GM23248 (cell line): Measurements from ENCODE around the gene SIT1. TPM values are rescaled to one million over a fixed set of nuclear protein-coding genes. Genes with fewer than 3 reads are reported as not detected.
"Not testable (repeated sequence)": the region's sequence is repeated elsewhere in the genome, so short reads cannot be mapped to it uniquely, and the experiment has no call there.

Experiments
- DNase-seq: peaks from one replicate; pipeline ENCODE4 v3.0.0-alpha.2; 2015
- H2AFZ ChIP-seq: fragments of 200-600 bp; sonication (generic); 2 replicates; pipeline ENCODE4 v1.6.1; 2016; ENCODE audit warnings: antibody characterized with exemption
- H3F3A ChIP-seq: fragments of 200-600 bp; sonication (generic); 2 replicates; pipeline ENCODE4 v1.6.1; 2016; ENCODE audit warnings: mild to moderate bottlenecking, antibody characterized with exemption, mixed run types; ENCODE audit not compliant: insufficient read depth
- H3K27ac ChIP-seq: fragments of 200-600 bp; sonication (generic); 2 replicates; pipeline ENCODE4 v1.5.1; 2016; ENCODE audit warnings: mild to moderate bottlenecking
- H3K27me3 ChIP-seq: fragments of 200-600 bp; sonication (generic); replicated peaks from 2 replicates; pipeline ENCODE4 v1.6.1; 2016; ENCODE audit warnings: mild to moderate bottlenecking; ENCODE audit not compliant: insufficient read depth
- H3K36me3 ChIP-seq: fragments of 200-600 bp; sonication (generic); 2 replicates; pipeline ENCODE4 v1.6.1; 2016; ENCODE audit warnings: low read depth, mild to moderate bottlenecking
- H3K4me1 ChIP-seq: fragments of 200-600 bp; sonication (generic); 2 replicates; pipeline ENCODE4 v1.6.1; 2016; ENCODE audit warnings: mild to moderate bottlenecking; ENCODE audit not compliant: insufficient read depth
- H3K4me2 ChIP-seq: fragments of 200-600 bp; sonication (generic); one replicate; pipeline ENCODE4 v1.6.1; 2016; ENCODE audit warnings: mild to moderate bottlenecking; ENCODE audit not compliant: unreplicated experiment
- H3K4me3 ChIP-seq: fragments of 200-600 bp; sonication (generic); 2 replicates; pipeline ENCODE4 v1.5.1; 2016; ENCODE audit warnings: mild to moderate bottlenecking
- H3K79me2 ChIP-seq: fragments of 200-600 bp; sonication (generic); 2 replicates; pipeline ENCODE4 v1.6.1; 2016; ENCODE audit warnings: mild to moderate bottlenecking; ENCODE audit not compliant: insufficient read depth
- H3K9ac ChIP-seq: fragments of 200-600 bp; sonication (generic); 2 replicates; pipeline ENCODE4 v1.6.1; 2016; ENCODE audit warnings: mild to moderate bottlenecking
- H3K9me2 ChIP-seq: fragments of 200-600 bp; sonication (generic); 2 replicates; pipeline ENCODE4 v1.6.1; 2016; ENCODE audit warnings: mixed run types, mild to moderate bottlenecking, moderate library complexity; ENCODE audit not compliant: insufficient read depth
- H3K9me3 ChIP-seq: fragments of 200-600 bp; sonication (generic); one replicate; pipeline ENCODE4 v1.6.1; 2017; ENCODE audit warnings: low read depth
- H4K20me1 ChIP-seq: fragments of 200-600 bp; sonication (generic); 2 replicates; pipeline ENCODE4 v1.6.0; 2016; ENCODE audit not compliant: insufficient read depth
- EZH2 ChIP-seq: fragments of 200-600 bp; sonication (generic); IDR thresholded peaks from 2 replicates; pipeline ENCODE4 v1.6.1; 2018; ENCODE audit warnings: antibody characterized with exemption, mild to moderate bottlenecking; ENCODE audit not compliant: insufficient read depth, poor library complexity, severe bottlenecking
- EZH2phosphoT487 ChIP-seq: fragments of 200-600 bp; sonication (generic); IDR thresholded peaks from 2 replicates; pipeline ENCODE4 v1.6.1; 2018; ENCODE audit warnings: antibody characterized with exemption, moderate library complexity, mild to moderate bottlenecking, low read depth; ENCODE audit not compliant: insufficient read depth
- WGBS, 2 experiments: methylation state at CpG; one replicate each; pipeline ENCODE4 v1.1.6; 2015 to 2017; ENCODE audit warnings: low lambda C conversion rate in 2 of 2, low coverage in 1 of 2; ENCODE audit errors: missing lambda C conversion rate in 2 of 2; 5-methylcytosine and 5-hydroxymethylcytosine counted together
- in situ Hi-C: fragments of 300-500 bp; cut with MboI; formaldehyde crosslinking; loops from 2 replicates; pipeline ENCODE4 v1.15.0; 2020
- polyA plus RNA-seq: library from polyadenylated mRNA; unstranded; fragments of >200 nt; fragmentation: Nextera tagmentation; extraction: Ambion mirVana; gene quantifications from 2 replicates; pipeline ENCODE4 v1.2.1, GENCODE V29; 2016
- total RNA-seq: library from RNA; depleted of rRNA; stranded (reverse); fragments of >200 nt; shearing (Covaris generic); gene quantifications from 2 replicates; pipeline ENCODE4 v1.2.3, GENCODE V29; 2014

Gene SIT1
- total and polyA plus RNA-seq, 2 experiments from 2014 or later, result not detected

DNA sequence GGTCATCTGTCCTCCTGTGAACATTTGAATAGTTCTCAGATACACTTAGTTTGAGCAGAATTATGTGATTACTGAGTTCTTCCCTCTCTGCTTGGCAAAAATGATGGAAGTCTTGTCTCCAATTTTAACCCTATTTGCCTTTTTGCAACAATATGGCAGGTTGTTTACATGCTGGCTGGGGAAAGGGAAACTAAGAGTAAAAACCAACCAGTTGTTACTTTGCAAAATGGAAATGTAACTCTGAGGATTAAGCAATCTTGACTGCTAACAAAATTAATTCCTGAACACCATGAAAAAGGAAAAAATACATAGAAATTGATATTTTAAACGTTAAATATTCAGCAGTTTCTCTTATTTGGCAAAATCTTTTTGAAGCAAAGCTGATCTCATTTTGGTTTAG is 11.1 kb downstream of the SIT1 start:
- no peak for DNase-seq
- Histone ChIP-seq H3K36me3 (no peaks in the 10 kb centered on the region), H3F3A (peaks cover 10% of the 10 kb centered on the region), H3K4me3 (no peak overlapping the region), H4K20me1 (no peaks in the 10 kb centered on the region), H3K9me2 (no peaks in the 10 kb centered on the region), H3K9me3 (no peaks in the 10 kb centered on the region), H2AFZ (no peak overlapping the region), H3K4me1 (peaks cover 21% of the 10 kb centered on the region), H3K27me3 (no peaks in the 10 kb centered on the region), H3K4me2 (no peak overlapping the region), H3K27ac (no peak overlapping the region), H3K9ac (no peak overlapping the region), H3K79me2 (no peaks in the 10 kb centered on the region)
- TF ChIP-seq EZH2phosphoT487, result no peak
- TF ChIP-seq EZH2, result no peak
- in situ Hi-C loops, result no loop called here
- WGBS, 2 experiments, result 84 to 97% methylated on average over 1 of the region's 1 CpG

DNA sequence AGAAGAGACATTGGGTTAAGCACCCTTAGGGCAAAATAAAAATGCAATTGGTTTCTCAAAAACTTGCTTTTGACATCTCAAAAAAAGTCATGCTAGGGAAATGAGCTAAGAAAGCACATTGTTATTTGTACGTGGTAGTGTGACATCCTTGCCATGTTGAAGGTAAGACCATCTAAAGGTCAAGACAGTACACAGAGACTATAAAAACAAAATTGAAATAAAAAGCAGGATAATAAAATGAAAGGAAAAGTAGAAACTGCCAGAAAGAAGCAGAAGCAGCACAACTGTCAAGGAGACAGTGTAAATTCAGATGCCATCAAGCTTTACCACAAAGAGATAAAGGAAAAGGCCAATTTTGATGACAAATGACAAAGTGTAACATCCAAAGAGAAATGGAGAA is 11.5 kb downstream of the SIT1 start:
- H3K9ac ChIP-seq, H2AFZ ChIP-seq, H3K79me2 ChIP-seq, in situ Hi-C loops, H3K4me3 ChIP-seq, H3K27me3 ChIP-seq, DNase-seq, H4K20me1 ChIP-seq, H3F3A ChIP-seq, H3K9me2 ChIP-seq, H3K27ac ChIP-seq, H3K4me2 ChIP-seq, H3K36me3 ChIP-seq, H3K9me3 ChIP-seq: not testable (repeated sequence)
- WGBS, 2 experiments, result 55 to 74% methylated on average over 1 of the region's 1 CpG
- H3K4me1 ChIP-seq, result peaks cover 18% of the 10 kb centered on the region

DNA sequence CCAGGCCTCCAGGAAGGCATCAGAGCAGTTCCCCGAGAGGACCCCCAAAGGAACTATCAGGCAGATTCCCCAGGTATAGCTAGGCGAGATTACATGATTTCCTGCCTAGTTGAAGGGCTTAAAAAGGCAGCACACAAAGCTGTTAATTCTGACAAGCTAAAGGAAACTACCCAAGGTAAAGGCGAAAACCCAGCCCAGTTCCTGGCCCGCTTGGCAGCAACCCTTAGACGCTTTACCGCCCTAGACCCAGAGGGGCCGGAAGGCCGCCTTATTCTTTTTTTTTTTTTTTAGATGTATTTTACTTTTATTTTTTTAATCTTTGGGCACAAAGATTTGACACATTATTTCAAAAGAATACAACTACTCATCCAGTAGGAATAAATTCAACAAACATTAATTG is 12.0 kb downstream of the SIT1 start:
- H3K9me2 ChIP-seq, H3K27me3 ChIP-seq, H3F3A ChIP-seq, H4K20me1 ChIP-seq, DNase-seq, H3K27ac ChIP-seq, H3K4me3 ChIP-seq, H3K4me2 ChIP-seq, H3K9me3 ChIP-seq, H3K79me2 ChIP-seq, H2AFZ ChIP-seq, H3K9ac ChIP-seq, in situ Hi-C loops, H3K36me3 ChIP-seq: not testable (repeated sequence)
- peaks cover 13% of the 10 kb centered on the region for H3K4me1 ChIP-seq
- WGBS, 2 experiments, result 85 to 92% methylated on average over 7 to 8 of the region's 8 CpGs

DNA sequence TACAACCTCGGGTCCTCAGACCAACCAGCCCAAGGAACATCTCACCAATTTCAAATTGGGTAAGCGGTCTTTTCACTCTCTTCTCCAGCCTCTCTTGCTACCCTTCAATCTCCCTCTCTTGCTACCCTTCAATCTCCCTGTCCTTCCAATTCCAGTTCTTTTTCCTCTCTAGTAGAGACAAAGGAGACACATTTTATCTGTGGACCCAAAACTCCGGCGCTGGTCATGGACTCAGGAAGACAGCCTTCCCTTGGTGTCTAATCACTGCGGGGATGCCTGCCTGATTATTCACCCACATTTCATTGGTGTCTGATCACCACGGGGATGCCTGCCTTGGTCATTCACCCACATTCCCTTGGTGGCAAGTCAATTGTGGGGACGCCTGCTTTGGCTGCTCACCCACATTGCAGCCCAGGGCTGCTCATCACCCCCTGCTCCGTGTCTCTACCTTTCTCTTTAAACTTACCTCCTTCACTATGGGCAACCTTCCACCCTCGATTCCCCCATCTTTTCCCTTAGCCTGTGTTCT is 13.2 kb downstream of the SIT1 start:
- H3K4me3 ChIP-seq, H3F3A ChIP-seq, H3K79me2 ChIP-seq, in situ Hi-C loops, H3K27ac ChIP-seq, H3K27me3 ChIP-seq, H3K9ac ChIP-seq, H4K20me1 ChIP-seq, H3K9me3 ChIP-seq, H3K36me3 ChIP-seq, H2AFZ ChIP-seq, H3K9me2 ChIP-seq, H3K4me2 ChIP-seq: not testable (repeated sequence)
- 57 to 62% methylated on average over 9 of the region's 9 CpGs for WGBS, 2 experiments
- H3K4me1 ChIP-seq, result peaks cover 11% of the 10 kb centered on the region
- peak; percentile 37 for DNase-seq

DNA sequence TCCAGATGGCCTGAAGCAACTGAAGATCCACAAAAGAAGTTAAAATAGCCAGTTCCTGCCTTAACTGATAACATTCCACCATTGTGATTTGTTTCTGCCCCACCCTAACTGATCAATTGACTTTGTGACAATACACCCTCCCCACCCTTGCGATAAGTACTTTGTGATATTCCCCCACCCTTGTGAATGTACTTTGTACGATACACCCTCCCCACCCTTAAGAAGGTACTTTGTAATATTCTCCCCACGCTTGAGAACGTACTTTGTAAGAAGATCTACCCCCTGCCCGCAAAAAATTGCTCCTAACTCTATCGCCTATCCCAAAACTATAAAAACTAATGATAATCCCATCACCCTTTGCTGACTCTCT is 13.9 kb downstream of the SIT1 start:
- peaks cover 11% of the 10 kb centered on the region for H3K4me1 ChIP-seq
- DNase-seq, H4K20me1 ChIP-seq, in situ Hi-C loops, H3K9me2 ChIP-seq, H3K79me2 ChIP-seq, H3F3A ChIP-seq, H2AFZ ChIP-seq, H3K27ac ChIP-seq, H3K4me2 ChIP-seq, H3K9me3 ChIP-seq, H3K4me3 ChIP-seq, H3K9ac ChIP-seq, H3K27me3 ChIP-seq, H3K36me3 ChIP-seq: not testable (repeated sequence)
- 90 to 96% methylated on average over 6 of the region's 6 CpGs for WGBS, 2 experiments
